Mesendoderm (in vitro differentiated cells): ENCODE measurements around the gene POTEC.
"Not testable (repeated sequence)": the region's sequence is repeated elsewhere in the genome, so short reads cannot be mapped to it uniquely, and the experiment has no call there.

Source experiments
- DNase-seq: peaks from one replicate; pipeline ENCODE4 v3.0.0; 2013
- H2AK5ac ChIP-seq: 2 replicates; pipeline ENCODE4 v1.6.1; 2013; ENCODE audit warnings: low read length, inconsistent platforms
- H2BK120ac ChIP-seq: 2 replicates; pipeline ENCODE4 v1.6.1; 2013; ENCODE audit warnings: low read depth, mild to moderate bottlenecking, low read length, moderate library complexity, mixed read lengths
- H2BK15ac ChIP-seq: replicated peaks from 2 replicates; pipeline ENCODE4 v1.6.1; 2013; ENCODE audit warnings: low read depth, mild to moderate bottlenecking, moderate library complexity
- H2BK5ac ChIP-seq: 2 replicates; pipeline ENCODE4 v1.6.1; 2013; ENCODE audit warnings: low read length, inconsistent platforms
- H3K18ac ChIP-seq: 2 replicates; pipeline ENCODE4 v1.6.1; 2013; ENCODE audit warnings: mild to moderate bottlenecking, low read length, mixed read lengths
- H3K23ac ChIP-seq: one replicate; pipeline ENCODE4 v1.6.1; 2013; ENCODE audit warnings: low read length
- H3K27ac ChIP-seq: 2 replicates; pipeline ENCODE4 v1.5.1; 2013; ENCODE audit warnings: low read depth, mild to moderate bottlenecking, inconsistent platforms, low read length, moderate library complexity
- H3K27me3 ChIP-seq: 2 replicates; pipeline ENCODE4 v1.6.1; 2013; ENCODE audit warnings: low read length, control low read depth, mild to moderate bottlenecking, inconsistent platforms; ENCODE audit not compliant: insufficient read depth, poor library complexity
- H3K36me3 ChIP-seq: 2 replicates; pipeline ENCODE4 v1.6.1; 2013; ENCODE audit warnings: low read length, inconsistent platforms; ENCODE audit not compliant: control insufficient read depth, insufficient read depth
- H3K4ac ChIP-seq: one replicate; pipeline ENCODE4 v1.6.1; 2013; ENCODE audit warnings: low read depth, mild to moderate bottlenecking, low read length, moderate library complexity
- H3K4me1 ChIP-seq: 2 replicates; pipeline ENCODE4 v1.6.1; 2013; ENCODE audit warnings: low read depth, low read length, inconsistent platforms; ENCODE audit not compliant: control insufficient read depth
- H3K4me2 ChIP-seq: 2 replicates; pipeline ENCODE4 v1.6.1; 2013; ENCODE audit warnings: low read length
- H3K4me3 ChIP-seq: 2 replicates; pipeline ENCODE4 v1.5.1; 2013; ENCODE audit warnings: mild to moderate bottlenecking, low read length
- H3K56ac ChIP-seq: one replicate; pipeline ENCODE4 v1.6.1; 2013; ENCODE audit warnings: low read length
- H3K79me1 ChIP-seq: 2 replicates; pipeline ENCODE4 v1.6.1; 2013; ENCODE audit warnings: low read length, inconsistent platforms
- H3K79me2 ChIP-seq: 2 replicates; pipeline ENCODE4 v1.6.1; 2013; ENCODE audit warnings: mild to moderate bottlenecking, low read length; ENCODE audit not compliant: control insufficient read depth, insufficient read depth
- H3K9ac ChIP-seq: 2 replicates; pipeline ENCODE4 v1.6.1; 2013; ENCODE audit warnings: low read length, inconsistent platforms
- H4K5ac ChIP-seq: one replicate; pipeline ENCODE4 v1.6.1; 2013; ENCODE audit warnings: low read length
- H4K8ac ChIP-seq: one replicate; pipeline ENCODE4 v1.6.1; 2013; ENCODE audit warnings: low read depth, mild to moderate bottlenecking, control low read depth, low read length, moderate library complexity
- WGBS: extraction: QIAGEN DNeasy Blood & Tissue Kit; methylation state at CpG from one replicate; pipeline ENCODE4 v1.1.7; 2013; ENCODE audit warnings: low lambda C conversion rate, missing lambda C conversion rate; ENCODE audit not compliant: insufficient coverage; ENCODE audit errors: extremely low coverage; 5-methylcytosine and 5-hydroxymethylcytosine counted together

Gene POTEC

GRCh38 chr18:14501894-14502293 lies 41.5 kb downstream of the POTEC start:
- H3K23ac ChIP-seq, DNase-seq, H3K9ac ChIP-seq, H3K4me1 ChIP-seq, H2AK5ac ChIP-seq, H3K18ac ChIP-seq, H2BK120ac ChIP-seq, H3K4me3 ChIP-seq, H4K8ac ChIP-seq, H4K5ac ChIP-seq, H3K27ac ChIP-seq, H3K4ac ChIP-seq, H2BK15ac ChIP-seq, H3K79me2 ChIP-seq, H3K56ac ChIP-seq, H3K36me3 ChIP-seq, H3K79me1 ChIP-seq, H3K27me3 ChIP-seq, H2BK5ac ChIP-seq, H3K4me2 ChIP-seq: not testable (repeated sequence)
- WGBS = no CpG with 5 or more reads among the region's 4 CpGs

DNA sequence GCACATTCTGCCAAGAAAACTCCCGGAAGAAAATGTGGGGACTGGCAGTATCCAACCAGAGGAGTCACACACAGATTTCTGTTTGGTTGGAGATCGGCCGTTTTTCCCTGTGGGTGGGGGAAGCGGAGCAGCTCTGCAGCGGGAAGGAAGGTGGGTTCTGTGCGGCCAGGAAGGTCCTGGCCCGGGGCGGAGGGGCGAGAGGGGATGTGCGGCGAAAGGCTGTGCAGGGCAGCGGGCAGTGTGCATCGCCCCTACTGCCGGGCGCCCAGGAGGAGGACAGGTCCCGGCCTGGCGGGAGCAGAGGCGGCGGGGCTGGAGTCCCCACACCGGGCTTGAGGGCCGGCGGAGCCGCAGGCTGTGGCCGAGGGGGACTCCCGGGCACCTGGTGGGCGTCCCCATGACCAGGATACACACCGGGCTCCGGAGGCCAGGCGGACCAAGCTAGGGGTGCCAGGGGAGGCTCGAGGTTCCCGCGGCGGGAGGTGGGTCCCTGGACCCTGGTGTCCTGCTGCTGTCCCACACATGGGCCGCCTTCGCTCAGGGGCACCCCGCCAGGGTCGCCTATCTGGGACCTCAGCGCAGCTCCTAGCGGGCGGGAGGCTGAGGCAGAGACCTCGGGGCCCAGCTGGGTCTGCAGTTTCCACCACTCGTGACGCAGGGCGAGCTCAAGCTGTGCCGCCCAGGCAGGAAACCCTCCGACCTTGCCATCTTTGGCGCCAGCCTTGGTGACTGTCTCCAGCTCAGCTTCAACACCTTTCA lies 54.0 kb downstream of the POTEC start:
- H3K4me3 ChIP-seq, H3K56ac ChIP-seq, H2BK15ac ChIP-seq, H4K5ac ChIP-seq, H2AK5ac ChIP-seq, H3K36me3 ChIP-seq, H4K8ac ChIP-seq, H2BK120ac ChIP-seq, H2BK5ac ChIP-seq, H3K79me2 ChIP-seq, H3K79me1 ChIP-seq, H3K4ac ChIP-seq, H3K9ac ChIP-seq, H3K4me2 ChIP-seq, DNase-seq, H3K4me1 ChIP-seq, H3K27ac ChIP-seq, H3K27me3 ChIP-seq, H3K18ac ChIP-seq, H3K23ac ChIP-seq: not testable (repeated sequence)
- no CpG with 5 or more reads among the region's 47 CpGs for WGBS

DNA sequence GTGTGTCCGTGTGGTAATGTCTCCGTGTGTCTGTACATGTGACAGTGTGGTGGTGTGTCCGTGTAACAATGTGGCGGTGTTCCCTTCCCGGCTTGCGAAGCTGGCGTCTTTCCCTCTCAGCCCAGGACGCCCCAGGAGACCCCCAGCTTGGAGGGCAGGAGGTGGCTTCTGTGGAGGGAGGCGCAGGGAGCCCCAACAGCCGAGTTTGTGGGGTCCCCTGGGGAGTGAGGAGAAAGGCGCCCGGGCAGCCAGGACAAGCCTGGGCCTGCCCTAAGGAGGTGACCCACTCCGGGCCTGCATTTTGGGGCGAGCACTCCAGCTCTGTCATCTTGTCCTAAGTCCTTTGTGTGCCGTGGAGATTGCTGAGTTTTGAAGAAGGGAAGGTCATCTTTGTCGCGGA lies 54.6 kb downstream of the POTEC start:
- H3K27ac ChIP-seq, H4K5ac ChIP-seq, H3K79me2 ChIP-seq, H3K36me3 ChIP-seq, DNase-seq, H3K9ac ChIP-seq, H3K4me2 ChIP-seq, H4K8ac ChIP-seq, H3K4me3 ChIP-seq, H3K79me1 ChIP-seq, H2AK5ac ChIP-seq, H3K4ac ChIP-seq, H3K4me1 ChIP-seq, H2BK120ac ChIP-seq, H2BK15ac ChIP-seq, H3K27me3 ChIP-seq, H2BK5ac ChIP-seq, H3K56ac ChIP-seq, H3K18ac ChIP-seq, H3K23ac ChIP-seq: not testable (repeated sequence)
- WGBS = no CpG with 5 or more reads among the region's 17 CpGs

DNA sequence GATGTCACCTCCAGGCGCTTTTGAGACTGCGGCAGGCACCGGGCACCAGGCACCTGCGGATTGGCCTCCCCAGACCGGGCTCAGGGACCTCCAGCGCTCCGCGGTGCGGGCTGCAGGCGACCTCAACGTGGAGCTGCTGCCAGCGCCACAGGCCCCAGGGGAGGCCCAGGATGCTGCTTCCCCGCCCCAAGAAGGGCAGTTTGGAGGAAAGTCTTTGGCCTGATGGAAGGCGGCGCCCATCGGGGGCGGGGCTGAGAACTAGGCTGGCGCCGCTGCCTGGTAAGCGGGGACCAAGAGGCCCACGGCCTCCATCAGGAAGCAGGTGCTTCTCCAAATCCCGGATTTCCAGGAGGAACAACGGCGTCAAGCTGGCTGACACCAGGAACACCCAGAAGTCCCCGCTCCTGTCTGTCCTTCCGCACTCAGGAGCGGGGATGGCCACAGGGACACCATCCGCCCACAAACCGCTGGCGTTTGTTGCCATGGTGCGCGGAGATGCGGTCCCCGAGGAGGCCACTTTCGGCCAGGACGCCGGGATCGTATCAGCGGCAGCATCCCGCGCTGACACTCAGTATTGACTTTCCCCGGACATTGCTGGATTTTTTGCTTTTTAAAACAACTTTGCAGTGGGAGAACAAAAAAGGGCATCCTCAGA lies 56.3 kb downstream of the POTEC start:
- not testable (repeated sequence) for H3K36me3 ChIP-seq, H2AK5ac ChIP-seq, H3K79me2 ChIP-seq, H2BK120ac ChIP-seq, H3K4me3 ChIP-seq, H2BK5ac ChIP-seq, DNase-seq, H4K8ac ChIP-seq, H3K27ac ChIP-seq, H3K4me1 ChIP-seq, H3K56ac ChIP-seq, H3K18ac ChIP-seq, H3K79me1 ChIP-seq, H3K4me2 ChIP-seq, H2BK15ac ChIP-seq, H4K5ac ChIP-seq, H3K27me3 ChIP-seq, H3K9ac ChIP-seq, H3K23ac ChIP-seq, H3K4ac ChIP-seq
- WGBS = no CpG with 5 or more reads among the region's 42 CpGs

DNA sequence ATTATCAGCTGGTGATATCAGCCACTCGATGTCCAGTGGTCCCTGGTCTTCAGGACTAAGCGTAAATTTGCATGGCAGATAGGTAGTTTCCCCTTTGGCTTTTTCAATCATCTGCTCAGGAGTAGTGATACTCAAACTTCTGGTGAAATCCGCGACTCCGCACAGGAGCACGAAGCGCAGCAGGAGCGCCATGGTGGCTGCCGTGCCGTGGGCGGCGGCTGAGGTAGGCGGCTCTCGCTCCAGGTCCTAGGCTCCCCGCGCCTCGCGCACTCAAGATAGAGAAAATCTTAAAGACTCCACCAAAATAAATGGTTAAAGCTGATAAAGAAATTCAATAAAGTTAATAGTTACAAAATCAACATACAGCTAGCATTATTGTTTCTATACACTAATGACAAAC lies 64.3 kb downstream of the POTEC start:
- H3K4me3 ChIP-seq, H3K79me2 ChIP-seq, H3K56ac ChIP-seq, H2AK5ac ChIP-seq, H3K4me2 ChIP-seq, DNase-seq, H2BK5ac ChIP-seq, H3K18ac ChIP-seq, H3K4me1 ChIP-seq, H3K27ac ChIP-seq, H4K5ac ChIP-seq, H2BK15ac ChIP-seq, H3K9ac ChIP-seq, H3K27me3 ChIP-seq, H3K79me1 ChIP-seq, H3K36me3 ChIP-seq, H4K8ac ChIP-seq, H2BK120ac ChIP-seq, H3K4ac ChIP-seq, H3K23ac ChIP-seq: not testable (repeated sequence)
- no CpG with 5 or more reads among the region's 18 CpGs for WGBS
